Stimulated activated effector memory CD8-positive, alpha-beta T cell treated with anti-CD3 and anti-CD28 coated beads, Interleukin-12 subunit alpha, Interleukin-12 subunit beta, amount 100 ng/mL, for 72 hours (primary cell): ENCODE results near the gene BCL2L1.
"Not testable (repeated sequence)": the region's sequence is repeated elsewhere in the genome, so short reads cannot be mapped to it uniquely, and the experiment has no call there.

ENCODE experiments used
- ATAC-seq: fragments of 150-1000 bp; cut with Tn5 transposase; 2 replicates; pipeline ENCODE4 v1.10.0; 2021
- DNase-seq, 2 donors: peaks; one replicate each; pipeline ENCODE4 v3.0.0; 2021 to 2022; ENCODE audit warnings: low spot score in 2 of 2
- H3K27ac Mint-ChIP-seq: one replicate; pipeline ENCODE4 v1.8.0; 2022; ENCODE audit warnings: mild to moderate bottlenecking, mixed read lengths
- H3K36me3 Mint-ChIP-seq: one replicate; pipeline ENCODE4 v1.8.0; 2022; ENCODE audit warnings: mild to moderate bottlenecking, mixed read lengths
- H3K4me1 Mint-ChIP-seq: one replicate; pipeline ENCODE4 v1.8.0; 2022; ENCODE audit warnings: mixed read lengths
- H3K4me3 Mint-ChIP-seq: one replicate; pipeline ENCODE4 v1.8.0; 2022; ENCODE audit warnings: mild to moderate bottlenecking, mixed read lengths
- H3K9me3 Mint-ChIP-seq: one replicate; pipeline ENCODE4 v1.8.0; 2022; ENCODE audit warnings: mixed read lengths

BCL2L1 gene

DNA sequence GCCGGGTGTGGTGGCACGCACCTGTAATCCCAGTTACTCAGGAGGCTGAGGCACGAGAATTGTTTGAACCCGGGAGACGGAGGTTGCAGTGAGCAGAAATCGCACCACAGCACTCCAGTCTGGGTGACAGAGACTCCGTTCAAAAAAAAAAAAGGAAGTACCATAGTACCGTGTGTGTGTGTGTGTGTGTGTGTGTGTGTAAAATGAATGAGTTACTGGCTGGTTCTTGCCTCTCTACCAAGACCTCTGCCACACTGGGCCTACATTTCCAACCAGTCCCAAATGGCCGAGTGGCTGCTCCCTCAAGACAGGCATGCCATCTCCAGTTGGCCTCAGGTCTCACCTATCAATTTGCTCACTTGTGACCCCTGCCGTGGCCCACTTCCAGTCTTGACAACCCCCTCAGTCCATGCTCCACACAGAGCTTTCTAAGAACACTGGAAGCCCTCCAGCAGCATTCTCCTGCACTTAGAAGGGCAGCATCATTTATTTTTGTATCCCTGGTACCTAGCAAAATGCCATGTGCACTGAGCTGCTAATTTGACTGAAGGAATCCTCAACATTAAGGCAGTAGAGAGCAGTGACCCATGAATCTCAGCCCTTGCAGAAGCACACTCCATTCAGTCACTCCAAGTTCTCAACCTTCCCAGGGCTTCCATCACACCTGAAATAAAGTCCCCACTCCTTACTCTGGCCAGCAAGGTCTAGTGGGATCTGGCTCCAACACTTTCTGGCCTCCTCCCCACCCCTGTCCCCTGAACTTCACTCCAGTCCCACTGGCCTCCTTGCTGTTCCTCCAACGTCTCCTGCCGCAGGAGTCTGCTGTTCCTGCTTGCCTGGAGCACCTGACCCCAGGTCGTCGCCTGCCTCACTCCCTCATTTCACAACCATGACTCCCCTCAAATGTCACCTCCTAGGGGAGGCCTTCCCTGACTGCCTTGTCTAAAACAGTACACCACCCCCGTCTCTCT lies 55.1 kb downstream of the BCL2L1 start:
- H3K4me3 Mint-ChIP-seq: peak overlapping the region; percentile 39
- peaks cover 98% of the 10 kb centered on the region for H3K36me3 Mint-ChIP-seq
- H3K27ac Mint-ChIP-seq: peak overlapping the region; percentile 99
- H3K4me1 Mint-ChIP-seq: peaks cover 90% of the 10 kb centered on the region
- no peaks in the 10 kb centered on the region for H3K9me3 Mint-ChIP-seq
- DNase-seq: no peak
- no peak for ATAC-seq

DNA sequence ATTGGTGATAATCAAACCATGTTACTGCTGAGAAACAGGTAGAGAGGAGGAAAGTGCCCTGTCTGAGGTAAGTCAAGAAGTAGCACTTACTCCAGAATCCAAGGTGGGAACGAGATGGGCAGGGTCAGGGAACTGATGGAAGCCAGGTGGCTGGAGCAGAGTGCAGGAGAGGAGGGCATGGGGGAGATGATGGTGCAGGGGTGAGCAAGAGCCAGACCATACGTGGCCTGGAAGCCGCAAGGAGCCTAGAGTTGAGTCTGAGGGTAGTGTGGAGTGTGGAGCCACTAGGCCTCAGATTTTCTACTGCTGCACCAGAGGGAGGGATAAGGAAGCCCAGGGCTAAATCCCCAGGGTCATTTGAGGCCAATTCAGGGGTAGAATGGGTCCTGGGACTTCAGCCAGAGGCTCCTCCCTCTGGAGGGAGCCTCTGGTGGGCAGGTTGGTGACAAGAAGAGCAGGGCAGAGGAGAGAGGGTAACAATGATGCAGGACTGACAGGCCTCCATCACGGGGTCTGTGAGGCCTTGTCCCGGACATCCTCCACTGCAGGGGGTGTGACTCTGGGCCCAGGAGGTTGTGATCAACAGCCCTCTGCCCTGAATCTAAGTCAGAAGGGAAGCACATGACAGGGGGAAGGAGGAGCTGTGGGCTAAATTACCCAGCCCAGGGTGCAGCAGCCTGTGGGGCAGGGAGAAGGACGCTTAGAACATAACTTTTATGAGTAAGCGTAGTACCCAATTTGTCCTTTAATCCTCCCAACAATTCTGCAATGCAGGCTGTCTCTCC lies 56.2 kb downstream of the BCL2L1 start:
- Mint-ChIP-seq H3K4me1 (peaks cover 90% of the 10 kb centered on the region), H3K36me3 (peaks cover 98% of the 10 kb centered on the region), H3K9me3 (no peaks in the 10 kb centered on the region), H3K4me3 (peak overlapping the region; percentile 39), H3K27ac (peak overlapping the region; percentile 99)
- peak in 1 of 2 donors; percentile 59 for DNase-seq
- peak; percentile 69 for ATAC-seq

DNA sequence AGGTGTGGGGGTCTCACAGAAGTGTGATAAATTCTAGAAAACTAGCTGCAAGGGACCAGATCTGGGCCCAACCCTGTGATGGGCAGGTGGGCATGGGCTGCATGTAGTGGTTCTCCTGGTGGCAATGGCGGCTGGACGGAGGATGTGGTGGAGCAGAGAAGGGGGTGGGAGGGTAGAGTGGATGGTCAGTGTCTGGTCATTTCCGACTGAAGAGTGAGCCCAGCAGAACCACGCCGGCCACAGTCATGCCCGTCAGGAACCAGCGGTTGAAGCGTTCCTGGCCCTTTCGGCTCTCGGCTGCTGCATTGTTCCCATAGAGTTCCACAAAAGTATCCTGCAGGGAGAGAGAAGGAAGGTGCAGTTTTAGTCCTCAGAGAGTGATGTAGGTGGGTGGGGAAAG lies 56.9 kb downstream of the BCL2L1 start:
- Mint-ChIP-seq H3K4me1 (peaks cover 90% of the 10 kb centered on the region), H3K9me3 (no peaks in the 10 kb centered on the region), H3K4me3 (no peak overlapping the region), H3K27ac (peak overlapping the region; percentile 99), H3K36me3 (peaks cover 98% of the 10 kb centered on the region)
- DNase-seq (no peak), ATAC-seq (no peak)

DNA sequence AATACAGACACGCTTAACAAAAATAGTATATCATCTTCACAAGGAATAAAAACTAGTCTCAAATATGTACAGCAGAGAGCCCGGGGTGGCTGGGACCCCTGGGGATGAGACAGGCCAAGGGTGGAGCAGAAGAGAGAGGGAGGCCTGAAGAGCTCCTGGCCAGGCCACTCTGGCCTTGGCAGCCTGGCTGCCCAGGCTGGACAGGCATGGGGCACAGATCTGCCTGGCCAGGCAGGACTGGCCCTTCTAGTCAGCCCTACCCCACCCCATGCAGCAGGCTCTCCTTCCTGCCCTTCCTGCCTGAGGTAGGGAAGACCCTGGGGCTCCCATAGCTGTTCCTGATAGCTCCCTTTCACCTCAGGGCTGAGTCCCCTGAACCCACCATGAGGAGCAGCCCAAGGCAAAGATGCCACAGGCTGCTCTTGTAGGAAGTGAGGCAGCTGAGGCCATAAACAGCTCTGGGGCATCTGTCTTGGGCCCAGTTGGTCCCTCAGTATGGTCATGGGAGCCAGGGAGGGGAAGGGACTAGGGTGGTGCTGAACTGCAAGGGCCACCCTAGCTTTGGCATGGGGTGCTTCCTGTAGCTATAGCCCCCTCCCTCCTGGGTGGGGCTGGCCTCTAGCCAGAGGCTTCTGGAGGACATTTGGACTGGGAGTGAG lies 57.8 kb downstream of the BCL2L1 start:
- DNase-seq (no peak), ATAC-seq (no peak)
- Mint-ChIP-seq H3K27ac (peak overlapping the region; percentile 99), H3K36me3 (peaks cover 95% of the 10 kb centered on the region), H3K4me3 (no peak overlapping the region), H3K4me1 (peaks cover 85% of the 10 kb centered on the region), H3K9me3 (no peaks in the 10 kb centered on the region)

DNA sequence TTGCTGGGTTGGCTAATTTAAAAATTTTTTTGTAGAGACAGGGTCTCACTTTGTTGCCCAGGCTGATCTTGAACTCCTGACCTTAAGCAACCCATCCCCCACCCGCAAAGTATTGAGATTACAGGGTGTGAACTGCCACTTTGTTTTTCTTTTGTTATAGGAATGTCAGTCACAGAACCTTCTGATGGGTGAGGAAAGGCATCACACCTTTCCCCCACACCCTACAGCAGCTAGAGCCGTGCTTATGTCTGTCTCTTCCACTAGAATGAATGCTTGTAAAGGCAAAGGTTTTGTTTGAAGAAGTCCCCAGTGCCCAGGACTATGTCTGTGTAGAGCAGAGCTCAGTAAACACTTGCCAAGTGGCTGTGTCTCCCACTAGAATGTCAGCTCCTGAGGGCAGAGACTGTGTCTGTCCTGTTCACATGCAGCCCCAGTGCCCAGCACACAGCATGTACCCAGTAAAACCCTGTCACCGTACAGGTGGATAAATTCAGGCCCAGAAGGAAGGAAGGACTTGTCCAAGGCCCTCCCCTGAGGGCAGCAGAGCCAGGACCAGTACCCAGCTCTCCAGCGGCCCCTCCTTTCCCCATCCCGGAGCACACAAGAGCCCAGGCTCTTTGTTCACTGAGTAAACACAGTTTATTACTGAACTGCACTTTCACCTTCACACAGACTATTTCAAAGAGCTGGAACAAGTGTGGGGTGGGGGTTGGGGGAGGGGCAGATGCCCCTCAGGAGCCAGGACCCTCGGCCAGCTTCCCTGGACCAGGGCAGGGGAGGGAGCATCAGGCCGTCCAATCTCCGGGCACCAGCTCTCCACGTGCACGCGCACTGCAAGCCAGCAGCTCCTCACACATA lies 58.6 kb downstream of the BCL2L1 start:
- Mint-ChIP-seq H3K27ac (peak overlapping the region; percentile 99), H3K4me3 (peak overlapping the region; percentile 7), H3K9me3 (no peaks in the 10 kb centered on the region), H3K4me1 (peaks cover 78% of the 10 kb centered on the region), H3K36me3 (peaks cover 95% of the 10 kb centered on the region)
- DNase-seq (no peak), ATAC-seq (no peak)

DNA sequence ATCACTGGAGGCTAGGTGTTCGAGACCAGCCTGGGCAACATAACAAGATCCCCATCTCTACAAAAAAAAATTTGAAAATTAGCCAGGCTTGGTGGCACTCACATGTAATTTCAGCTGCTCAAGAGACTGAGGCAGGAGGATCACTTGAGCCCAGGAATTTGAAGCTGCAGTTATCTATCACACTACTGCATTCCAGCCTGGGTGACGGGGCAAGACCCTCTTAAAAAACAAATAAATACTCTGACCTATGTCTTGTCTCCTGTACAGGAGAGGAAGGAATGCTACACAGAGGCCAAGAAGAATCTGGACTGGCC lies 59.2 kb downstream of the BCL2L1 start:
- ATAC-seq (no peak), DNase-seq (no peak)
- Mint-ChIP-seq H3K4me3 (peak overlapping the region; percentile 7), H3K27ac (peak overlapping the region; percentile 99), H3K9me3 (no peaks in the 10 kb centered on the region), H3K36me3 (peaks cover 94% of the 10 kb centered on the region), H3K4me1 (peaks cover 76% of the 10 kb centered on the region)

DNA sequence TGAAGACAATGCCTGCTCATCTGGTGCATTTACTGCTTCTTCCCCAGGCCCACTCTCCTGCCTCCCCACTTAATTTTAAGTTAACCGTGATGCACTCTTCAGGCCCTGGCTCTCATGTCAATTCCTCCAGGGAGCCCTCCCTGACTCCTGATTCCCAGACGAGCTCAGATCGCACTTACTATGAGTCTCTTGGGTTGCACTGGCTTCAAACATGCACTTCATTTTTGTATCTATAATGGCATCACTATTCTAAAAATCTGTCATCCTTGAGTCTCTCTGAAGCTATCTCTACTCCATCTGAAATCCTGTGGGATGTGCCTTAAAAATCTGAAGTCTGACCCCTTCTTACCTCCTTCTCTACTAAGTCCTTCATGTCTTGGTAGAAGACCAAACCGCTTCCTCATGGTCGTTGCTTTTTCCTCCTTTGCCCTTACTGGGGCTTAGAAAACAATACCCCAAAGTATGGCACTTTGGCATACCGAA lies 60.3 kb downstream of the BCL2L1 start:
- Mint-ChIP-seq H3K9me3 (no peaks in the 10 kb centered on the region), H3K36me3 (peaks cover 84% of the 10 kb centered on the region), H3K4me3 (peak overlapping the region; percentile 71), H3K4me1 (peaks cover 65% of the 10 kb centered on the region), H3K27ac (peak overlapping the region; percentile 92)
- ATAC-seq: no peak
- no peak for DNase-seq

DNA sequence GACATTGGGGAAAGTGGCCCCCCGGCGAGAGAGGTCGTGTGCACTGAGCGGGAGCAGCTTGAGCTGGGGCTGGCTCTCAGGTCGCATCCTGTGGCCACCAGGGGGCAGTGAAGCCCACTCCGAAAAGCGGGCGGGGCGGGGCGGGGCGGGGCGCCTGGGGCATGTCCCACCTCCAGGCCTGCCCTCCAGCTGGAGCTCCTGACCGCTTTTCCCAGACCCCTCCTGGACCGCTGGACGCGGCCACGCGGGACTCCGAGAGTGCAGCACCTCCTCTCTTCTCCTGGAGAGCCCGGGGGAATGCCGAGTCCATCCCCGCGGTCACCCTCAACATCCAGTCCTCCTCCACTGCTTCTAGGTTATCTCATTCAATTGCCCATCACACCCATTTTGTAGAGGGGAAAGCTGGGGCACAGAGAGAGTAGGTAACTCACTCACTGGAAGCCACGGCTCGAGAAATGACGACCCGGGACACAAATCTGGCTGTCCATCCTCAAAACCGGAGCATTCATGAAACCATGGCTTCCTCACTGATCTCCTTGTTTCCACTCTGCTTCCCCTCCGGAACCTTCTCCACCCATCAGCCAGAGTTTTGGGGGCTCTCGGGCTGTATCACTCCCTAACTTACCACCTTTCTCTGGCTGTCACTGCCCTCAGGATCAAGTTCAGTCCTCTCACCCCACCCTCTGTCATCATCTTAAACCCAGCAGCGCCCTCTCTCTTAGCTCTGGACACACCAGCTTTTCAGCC lies 60.9 kb downstream of the BCL2L1 start:
- H3K9me3 Mint-ChIP-seq: no peaks in the 10 kb centered on the region
- ATAC-seq: peak; percentile 88
- H3K27ac Mint-ChIP-seq: peak overlapping the region; percentile 92
- DNase-seq: peak; percentile 80 to 88
- peaks cover 77% of the 10 kb centered on the region for H3K36me3 Mint-ChIP-seq
- peaks cover 59% of the 10 kb centered on the region for H3K4me1 Mint-ChIP-seq
- peak overlapping the region; percentile 71 for H3K4me3 Mint-ChIP-seq

DNA sequence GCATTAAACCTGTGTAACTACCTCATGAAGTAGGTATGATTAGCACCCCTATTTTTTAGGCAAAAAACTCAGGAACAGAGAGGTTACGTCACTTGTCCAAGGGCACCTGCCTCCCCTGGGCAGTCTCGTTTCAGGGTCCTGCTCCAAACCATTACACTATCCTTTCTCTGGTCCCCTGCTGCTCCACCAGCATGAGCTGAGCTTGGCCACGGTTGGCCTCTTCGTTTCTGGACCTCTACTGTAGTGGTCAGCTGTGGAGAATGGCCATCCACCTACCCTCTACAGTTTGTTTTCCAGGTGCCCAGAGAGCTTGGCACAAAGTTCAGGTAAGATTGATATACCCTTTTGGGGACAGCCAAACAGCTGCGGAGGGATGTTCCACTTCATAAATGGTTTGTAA lies 68.1 kb downstream of the BCL2L1 start:
- no peaks in the 10 kb centered on the region for H3K4me1 Mint-ChIP-seq
- DNase-seq (no peak), ATAC-seq (no peak)
- H3K27ac Mint-ChIP-seq: no peak overlapping the region
- H3K36me3 Mint-ChIP-seq: peaks cover 21% of the 10 kb centered on the region
- no peaks in the 10 kb centered on the region for H3K9me3 Mint-ChIP-seq
- H3K4me3 Mint-ChIP-seq: no peak overlapping the region

DNA sequence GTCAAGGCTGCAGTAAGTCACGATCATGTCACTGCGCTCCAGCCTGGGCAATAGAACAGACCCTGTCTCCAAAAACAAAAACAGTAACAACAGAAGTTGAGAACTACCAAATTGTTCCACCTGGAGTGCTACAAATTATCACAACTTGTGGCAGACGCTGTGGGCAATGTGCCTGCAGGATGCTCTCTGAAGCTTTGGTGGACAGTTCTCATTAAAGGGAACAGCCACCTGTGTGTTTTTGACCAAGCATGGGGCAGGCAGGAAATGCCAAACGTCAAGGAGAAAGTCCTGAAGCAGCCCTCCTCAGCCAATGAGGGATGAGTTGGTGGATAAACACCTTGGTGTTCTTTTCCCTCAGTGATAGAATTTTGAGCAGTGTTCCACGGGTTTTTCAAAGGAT lies 69.1 kb downstream of the BCL2L1 start:
- no peak overlapping the region for H3K27ac Mint-ChIP-seq
- H3K9me3 Mint-ChIP-seq: no peaks in the 10 kb centered on the region
- ATAC-seq: no peak
- H3K4me1 Mint-ChIP-seq: no peaks in the 10 kb centered on the region
- no peak overlapping the region for H3K4me3 Mint-ChIP-seq
- no peak for DNase-seq
- H3K36me3 Mint-ChIP-seq: peaks cover 11% of the 10 kb centered on the region

DNA sequence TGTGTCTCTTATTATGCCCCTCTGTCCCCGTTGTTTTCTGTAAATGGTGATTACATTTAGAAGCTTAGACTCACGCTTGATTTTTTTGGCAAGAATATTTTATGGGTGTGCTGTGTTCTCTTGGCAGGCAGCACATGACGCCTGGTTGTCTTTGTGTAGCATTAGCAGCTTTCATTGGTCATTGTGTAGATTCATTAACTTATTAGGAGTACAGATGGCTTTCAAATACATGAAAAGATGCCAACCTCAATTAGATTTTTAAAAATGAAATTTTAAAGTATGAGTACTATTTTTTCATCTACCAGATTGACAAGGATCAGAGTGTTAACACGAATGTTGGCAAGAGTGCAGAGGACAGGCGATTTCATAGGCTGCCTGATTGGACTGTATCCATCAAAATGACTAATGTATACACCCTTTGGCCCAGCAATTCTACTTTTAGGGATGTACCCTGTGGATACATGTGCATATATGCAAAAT lies 69.7 kb downstream of the BCL2L1 start:
- Mint-ChIP-seq H3K4me3 (no peak overlapping the region), H3K36me3 (peaks cover 11% of the 10 kb centered on the region), H3K27ac (peak overlapping the region; percentile 46), H3K4me1 (no peaks in the 10 kb centered on the region), H3K9me3 (no peaks in the 10 kb centered on the region)
- ATAC-seq: no peak
- no peak for DNase-seq

DNA sequence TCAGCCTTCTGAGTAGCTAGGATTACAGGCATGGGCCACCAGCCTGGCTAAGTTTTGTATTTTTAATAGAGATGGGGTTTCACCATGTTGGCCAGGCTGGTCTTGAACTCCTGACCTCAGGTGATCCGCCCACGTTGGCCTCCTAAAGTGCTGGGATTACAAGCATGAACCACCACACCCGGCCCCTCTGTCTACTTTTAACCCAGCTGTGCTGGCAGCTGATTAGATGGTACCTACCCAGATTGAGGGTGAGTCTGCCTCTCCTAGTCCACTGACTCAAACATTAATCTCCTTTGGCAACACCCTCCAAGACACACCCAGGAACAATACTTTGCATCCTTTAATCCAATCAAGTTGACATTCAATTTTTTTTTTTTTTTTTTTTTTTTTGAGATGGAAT lies 74.6 kb downstream of the BCL2L1 start:
- H3K4me1 Mint-ChIP-seq, H3K9me3 Mint-ChIP-seq, DNase-seq, ATAC-seq, H3K27ac Mint-ChIP-seq, H3K4me3 Mint-ChIP-seq: not testable (repeated sequence)
- peaks cover 11% of the 10 kb centered on the region for H3K36me3 Mint-ChIP-seq

DNA sequence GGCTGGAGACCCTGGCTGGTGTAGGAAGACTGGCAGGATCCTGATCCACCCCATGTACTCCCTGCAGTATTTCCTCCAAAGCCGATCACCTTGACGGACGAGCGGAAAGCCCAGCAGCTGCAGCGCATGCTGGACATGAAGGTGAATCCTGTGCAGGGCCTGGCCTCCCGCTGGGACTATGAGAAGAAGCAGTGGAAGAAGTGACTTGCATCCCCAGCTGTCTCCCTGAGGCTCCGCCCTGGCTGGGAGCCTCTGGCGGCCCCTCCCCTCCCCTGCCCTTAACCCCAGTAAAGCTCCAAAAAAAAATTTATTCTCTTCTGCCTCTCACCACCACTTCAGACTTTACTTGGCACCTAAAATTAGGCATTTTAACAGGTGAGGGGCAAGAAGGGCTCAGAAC lies 78.0 kb downstream of the BCL2L1 start:
- Mint-ChIP-seq H3K4me1 (peaks cover 17% of the 10 kb centered on the region), H3K36me3 (no peaks in the 10 kb centered on the region), H3K4me3 (no peak overlapping the region), H3K27ac (no peak overlapping the region), H3K9me3 (no peaks in the 10 kb centered on the region)
- ATAC-seq: no peak
- DNase-seq: no peak

DNA sequence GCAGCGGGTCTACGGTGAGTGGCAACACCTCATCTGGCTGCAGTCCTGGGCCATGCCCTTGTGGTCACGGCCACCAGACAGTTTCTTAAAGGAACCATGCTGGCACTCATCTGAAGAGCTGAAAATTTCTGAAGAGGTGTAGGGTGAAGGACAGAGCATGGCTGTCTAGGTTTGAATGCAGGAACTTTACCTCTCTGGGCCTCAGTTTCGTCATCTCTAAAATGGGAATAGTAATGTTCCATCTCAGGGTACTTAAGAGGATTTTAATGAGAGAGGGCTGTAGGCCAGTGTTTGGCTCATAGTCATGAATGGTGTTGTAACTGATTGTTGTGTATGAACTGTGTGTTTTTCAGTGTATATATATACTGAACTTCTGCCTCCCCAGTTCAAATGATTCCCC lies 79.1 kb downstream of the BCL2L1 start:
- DNase-seq (no peak), ATAC-seq (no peak)
- no peak overlapping the region for H3K27ac Mint-ChIP-seq
- no peaks in the 10 kb centered on the region for H3K36me3 Mint-ChIP-seq
- H3K4me3 Mint-ChIP-seq: no peak overlapping the region
- H3K4me1 Mint-ChIP-seq: peaks cover 17% of the 10 kb centered on the region
- no peaks in the 10 kb centered on the region for H3K9me3 Mint-ChIP-seq
